GM12878 (cell line): ENCODE measurements around the gene RARG. TPM values are rescaled to one million over a fixed set of nuclear protein-coding genes. Genes with fewer than 3 reads are reported as not detected.
A peak's percentile ranks its signal among the peaks of the same experiment; 100 is the strongest.

Source experiments
- BMI1 ChIP-seq: fragments of 450-650 bp; IDR thresholded peaks from 2 replicates; pipeline ENCODE4 v1.6.1; 2016; ENCODE audit warnings: mild to moderate bottlenecking, moderate library complexity, borderline replicate concordance
- CBX3 ChIP-seq: fragments of 200-600 bp; sonication (generic); IDR thresholded peaks from 2 replicates; pipeline ENCODE4 v1.6.1; 2016; ENCODE audit warnings: low read depth, borderline replicate concordance
- EGR1 ChIP-seq, 2 experiments: IDR thresholded peaks; 1 replicate in 1 of 2; 2 replicates in 1 of 2; pipeline ENCODE4 v1.6.1; 2011 to 2012; ENCODE audit warnings: low read depth in 2 of 2, low read length in 2 of 2, borderline replicate concordance in 1 of 2, mild to moderate bottlenecking in 1 of 2, moderate library complexity in 1 of 2
- FOS ChIP-seq: IDR thresholded peaks from 3 replicates; pipeline ENCODE4 v1.6.1; 2011; ENCODE audit warnings: borderline replicate concordance; ENCODE audit not compliant: insufficient read length; ENCODE audit errors: extremely low read depth
- IKZF2 ChIP-seq, 2 experiments: fragments of 450-650 bp; IDR thresholded peaks; 2 replicates each; pipeline ENCODE4 v1.6.1; 2017; ENCODE audit warnings: mild to moderate bottlenecking in 2 of 2, moderate library complexity in 2 of 2
- LARP7 ChIP-seq: fragments of 450-650 bp; IDR thresholded peaks from 2 replicates; pipeline ENCODE4 v1.6.1; 2017; ENCODE audit warnings: mild to moderate bottlenecking
- MXI1 ChIP-seq: fragments of 150-350 bp; IDR thresholded peaks from 2 replicates; pipeline ENCODE4 v1.6.1; 2011; ENCODE audit warnings: low read depth, mild to moderate bottlenecking, inconsistent platforms, low read length, improper control_type of control experiment
- NR2F1 ChIP-seq: fragments of 450-650 bp; conservative IDR thresholded peaks from 2 replicates; pipeline ENCODE4 v1.6.1; 2017; ENCODE audit warnings: mild to moderate bottlenecking
- PAX5 ChIP-seq: IDR thresholded peaks from 2 replicates; pipeline ENCODE4 v1.6.1; 2011; ENCODE audit warnings: low read depth, low read length, borderline replicate concordance
- POU2F2 ChIP-seq: IDR thresholded peaks from 3 replicates; pipeline ENCODE4 v1.6.1; 2011; ENCODE audit warnings: low read depth, mild to moderate bottlenecking, low read length, borderline replicate concordance
- RELA ChIP-seq: fragments of 450-650 bp; IDR thresholded peaks from 2 replicates; pipeline ENCODE4 v1.8.0; 2014; ENCODE audit warnings: borderline replicate concordance; ENCODE audit not compliant: partially characterized antibody
- SRF ChIP-seq, 2 experiments: IDR thresholded peaks; 2 replicates each; pipeline ENCODE4 v1.6.1; 2011; ENCODE audit warnings: low read depth in 2 of 2, low read length in 2 of 2, mild to moderate bottlenecking in 1 of 2, moderate library complexity in 1 of 2
- polyA plus RNA-seq, 11 experiments: library from polyadenylated mRNA; depleted of rRNA in 4 of 11; unstranded in 6 of 11; stranded (reverse) in 5 of 11; fragments of >200 nt; fragmentation: Nextera tagmentation in 4 of 11; fragmentation: Illumina TruSeq in 1 of 11; extraction: Ambion mirVana in 4 of 11; extraction: Trizol in 1 of 11; gene quantifications; 1 replicate in 1 of 11; 2 replicates in 10 of 11; pipeline versions ENCODE4 v1.2.1 to v1.2.3, GENCODE V29; 2011 to 2016; ENCODE audit warnings: inconsistent platforms in 2 of 11, missing spikeins in 2 of 11, low read depth in 1 of 11
- total RNA-seq, 4 experiments: library from RNA; depleted of rRNA in 3 of 4; stranded (reverse); fragments of >200 nt in 3 of 4; fragmentation: Illumina TruSeq in 1 of 4; extraction: Trizol in 1 of 4; gene quantifications; 2 replicates each; pipeline versions ENCODE4 v1.2.1 to v1.2.3, GENCODE V29; 2013 to 2021
- TF ChIP-seq, protein P1 (sequence below): IDR thresholded peaks from 2 replicates; pipeline ENCODE4 v1.6.1; 2012; ENCODE audit warnings: low read depth, low read length, improper control_type of control experiment
- TF ChIP-seq, protein P2 (sequence below): IDR thresholded peaks from 2 replicates; pipeline ENCODE4 v1.6.1; 2012; ENCODE audit warnings: low read depth, low read length, improper control_type of control experiment
- TF ChIP-seq, protein P3 (sequence below): IDR thresholded peaks from 2 replicates; pipeline ENCODE4 v1.6.1; 2012; ENCODE audit warnings: low read depth, low read length, improper control_type of control experiment
- TF ChIP-seq, protein P4 (sequence below): fragments of 450-650 bp; conservative IDR thresholded peaks from 2 replicates; pipeline ENCODE4 v1.6.1; 2017; ENCODE audit warnings: mild to moderate bottlenecking, moderate library complexity
- TF ChIP-seq, protein P5 (sequence below): fragments of 450-650 bp; IDR thresholded peaks from 2 replicates; pipeline ENCODE4 v1.6.1; 2017; ENCODE audit warnings: borderline replicate concordance

The RARG gene
- total and polyA plus RNA-seq, 10 of the 15 experiments (the other 5 are each of a cell fraction or from before 2014, with no cell fraction given): 0.27 to 8.1 (median 4.1) TPM

DNA sequence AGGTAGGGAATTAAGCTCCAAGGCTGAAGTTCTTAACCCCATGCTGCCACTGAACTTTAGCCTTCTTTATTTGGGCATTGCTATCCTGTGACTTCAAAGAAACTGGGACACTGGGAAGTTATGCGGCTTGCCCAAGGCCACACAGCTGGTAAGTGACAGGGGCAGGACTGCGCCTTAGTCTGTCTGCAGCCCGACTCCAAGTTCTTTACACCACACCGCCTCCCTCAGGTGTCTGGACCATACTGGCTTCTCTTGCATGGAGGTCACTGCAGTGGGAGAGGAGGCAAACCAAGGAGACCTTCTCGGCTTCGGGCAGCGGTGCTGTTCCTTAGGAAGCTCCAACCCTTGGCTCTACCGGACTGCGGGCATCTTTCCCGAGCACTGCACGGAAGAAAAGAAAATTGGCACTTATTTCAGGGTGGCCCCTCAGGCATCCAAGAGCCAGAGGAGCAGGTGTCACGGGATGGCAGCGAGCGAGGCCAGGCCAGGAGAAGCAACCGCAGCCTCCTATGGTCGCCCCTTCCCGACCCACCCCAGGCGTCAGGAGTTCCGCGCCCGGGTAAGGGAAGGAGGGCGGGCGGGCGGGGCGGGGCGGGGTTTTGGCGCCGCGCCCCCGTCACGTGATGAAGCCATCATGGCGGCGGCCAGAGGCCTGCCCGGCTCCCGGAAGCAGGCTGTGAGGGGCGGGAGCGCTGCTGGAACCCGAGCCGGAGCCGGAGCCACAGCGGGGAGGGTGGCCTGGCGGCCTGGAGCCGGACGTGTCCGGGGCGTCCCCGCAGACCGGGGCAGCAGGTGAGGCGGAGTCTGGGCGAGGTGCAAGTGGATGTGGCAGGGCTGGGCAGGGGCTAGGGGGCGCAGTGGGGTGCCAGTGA, 19.7 kb upstream of the RARG start (continued):
- TF ChIP-seq FOS: no peak
- 0 out of 3 replicates have a peak, but pooled peaks of 1 of the 2 experiments have one; percentile 3 for TF ChIP-seq EGR1 (IDR thresholded peaks at IDR 0.05; ENCODE audit: borderline replicate concordance in 1 of 2, low read depth in 2 of 2, low read length in 2 of 2)
- TF ChIP-seq BMI1: no peak
- TF ChIP-seq, protein P1, sequence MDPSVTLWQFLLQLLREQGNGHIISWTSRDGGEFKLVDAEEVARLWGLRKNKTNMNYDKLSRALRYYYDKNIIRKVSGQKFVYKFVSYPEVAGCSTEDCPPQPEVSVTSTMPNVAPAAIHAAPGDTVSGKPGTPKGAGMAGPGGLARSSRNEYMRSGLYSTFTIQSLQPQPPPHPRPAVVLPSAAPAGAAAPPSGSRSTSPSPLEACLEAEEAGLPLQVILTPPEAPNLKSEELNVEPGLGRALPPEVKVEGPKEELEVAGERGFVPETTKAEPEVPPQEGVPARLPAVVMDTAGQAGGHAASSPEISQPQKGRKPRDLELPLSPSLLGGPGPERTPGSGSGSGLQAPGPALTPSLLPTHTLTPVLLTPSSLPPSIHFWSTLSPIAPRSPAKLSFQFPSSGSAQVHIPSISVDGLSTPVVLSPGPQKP: 0 out of 2 replicates have a peak, but pooled peaks have one; percentile 43
- TF ChIP-seq, protein P2, sequence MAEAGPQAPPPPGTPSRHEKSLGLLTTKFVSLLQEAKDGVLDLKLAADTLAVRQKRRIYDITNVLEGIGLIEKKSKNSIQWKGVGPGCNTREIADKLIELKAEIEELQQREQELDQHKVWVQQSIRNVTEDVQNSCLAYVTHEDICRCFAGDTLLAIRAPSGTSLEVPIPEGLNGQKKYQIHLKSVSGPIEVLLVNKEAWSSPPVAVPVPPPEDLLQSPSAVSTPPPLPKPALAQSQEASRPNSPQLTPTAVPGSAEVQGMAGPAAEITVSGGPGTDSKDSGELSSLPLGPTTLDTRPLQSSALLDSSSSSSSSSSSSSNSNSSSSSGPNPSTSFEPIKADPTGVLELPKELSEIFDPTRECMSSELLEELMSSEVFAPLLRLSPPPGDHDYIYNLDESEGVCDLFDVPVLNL: 0 out of 2 replicates have a peak, but pooled peaks have one; percentile 26
- peak; percentile 39; the same call in 1 of the 2 replicates for TF ChIP-seq LARP7
- TF ChIP-seq, protein P3, sequence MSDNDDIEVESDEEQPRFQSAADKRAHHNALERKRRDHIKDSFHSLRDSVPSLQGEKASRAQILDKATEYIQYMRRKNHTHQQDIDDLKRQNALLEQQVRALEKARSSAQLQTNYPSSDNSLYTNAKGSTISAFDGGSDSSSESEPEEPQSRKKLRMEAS: peak; percentile 71
- peak in 1 of 2 experiments; percentile 25; a peak in 1 of 4 replicates for TF ChIP-seq IKZF2 (IDR thresholded peaks at IDR 0.05)
- 0 out of 3 replicates have a peak, but pooled peaks have one; percentile 37 for TF ChIP-seq POU2F2
- TF ChIP-seq, protein P4, sequence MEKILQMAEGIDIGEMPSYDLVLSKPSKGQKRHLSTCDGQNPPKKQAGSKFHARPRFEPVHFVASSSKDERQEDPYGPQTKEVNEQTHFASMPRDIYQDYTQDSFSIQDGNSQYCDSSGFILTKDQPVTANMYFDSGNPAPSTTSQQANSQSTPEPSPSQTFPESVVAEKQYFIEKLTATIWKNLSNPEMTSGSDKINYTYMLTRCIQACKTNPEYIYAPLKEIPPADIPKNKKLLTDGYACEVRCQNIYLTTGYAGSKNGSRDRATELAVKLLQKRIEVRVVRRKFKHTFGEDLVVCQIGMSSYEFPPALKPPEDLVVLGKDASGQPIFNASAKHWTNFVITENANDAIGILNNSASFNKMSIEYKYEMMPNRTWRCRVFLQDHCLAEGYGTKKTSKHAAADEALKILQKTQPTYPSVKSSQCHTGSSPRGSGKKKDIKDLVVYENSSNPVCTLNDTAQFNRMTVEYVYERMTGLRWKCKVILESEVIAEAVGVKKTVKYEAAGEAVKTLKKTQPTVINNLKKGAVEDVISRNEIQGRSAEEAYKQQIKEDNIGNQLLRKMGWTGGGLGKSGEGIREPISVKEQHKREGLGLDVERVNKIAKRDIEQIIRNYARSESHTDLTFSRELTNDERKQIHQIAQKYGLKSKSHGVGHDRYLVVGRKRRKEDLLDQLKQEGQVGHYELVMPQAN: peak; percentile 87
- TF ChIP-seq, protein P5, sequence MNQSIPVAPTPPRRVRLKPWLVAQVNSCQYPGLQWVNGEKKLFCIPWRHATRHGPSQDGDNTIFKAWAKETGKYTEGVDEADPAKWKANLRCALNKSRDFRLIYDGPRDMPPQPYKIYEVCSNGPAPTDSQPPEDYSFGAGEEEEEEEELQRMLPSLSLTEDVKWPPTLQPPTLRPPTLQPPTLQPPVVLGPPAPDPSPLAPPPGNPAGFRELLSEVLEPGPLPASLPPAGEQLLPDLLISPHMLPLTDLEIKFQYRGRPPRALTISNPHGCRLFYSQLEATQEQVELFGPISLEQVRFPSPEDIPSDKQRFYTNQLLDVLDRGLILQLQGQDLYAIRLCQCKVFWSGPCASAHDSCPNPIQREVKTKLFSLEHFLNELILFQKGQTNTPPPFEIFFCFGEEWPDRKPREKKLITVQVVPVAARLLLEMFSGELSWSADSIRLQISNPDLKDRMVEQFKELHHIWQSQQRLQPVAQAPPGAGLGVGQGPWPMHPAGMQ: no peak
- no peak for TF ChIP-seq PAX5
- peak; percentile 20 for TF ChIP-seq RELA
- TF ChIP-seq MXI1: peak; percentile 68
- TF ChIP-seq SRF (IDR thresholded peaks at IDR 0.05; ENCODE audit: low read depth in 2 of 2, low read length in 2 of 2): 0 out of 4 replicates have a peak, but pooled peaks of 1 of the 2 experiments have one; percentile 53
- no peak for TF ChIP-seq CBX3
- 0 out of 2 replicates have a peak, but pooled peaks have one; percentile 16 for TF ChIP-seq NR2F1
